ENCODE data around the gene KCNIP1.

KCNIP1 gene

DNA sequence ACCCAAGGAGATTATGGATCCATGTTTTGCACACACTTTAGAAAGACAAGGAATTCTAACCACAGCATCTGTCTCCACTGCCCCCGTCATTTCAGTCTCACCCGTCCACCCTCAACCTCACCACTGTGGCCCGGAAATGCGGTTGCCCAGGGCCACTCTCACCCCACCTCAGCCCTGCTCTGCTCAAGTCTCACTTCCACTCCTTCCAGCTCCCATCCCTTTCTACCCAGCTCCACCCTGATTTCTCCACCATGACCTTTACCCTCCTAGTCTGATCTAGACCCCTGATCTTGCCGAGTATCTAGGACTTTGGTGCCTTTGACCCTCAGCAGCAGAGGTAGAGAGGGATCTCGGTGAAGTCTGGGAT is 7.2 kb upstream of the KCNIP1 start:
- TF ChIP-seq, protein P1, sequence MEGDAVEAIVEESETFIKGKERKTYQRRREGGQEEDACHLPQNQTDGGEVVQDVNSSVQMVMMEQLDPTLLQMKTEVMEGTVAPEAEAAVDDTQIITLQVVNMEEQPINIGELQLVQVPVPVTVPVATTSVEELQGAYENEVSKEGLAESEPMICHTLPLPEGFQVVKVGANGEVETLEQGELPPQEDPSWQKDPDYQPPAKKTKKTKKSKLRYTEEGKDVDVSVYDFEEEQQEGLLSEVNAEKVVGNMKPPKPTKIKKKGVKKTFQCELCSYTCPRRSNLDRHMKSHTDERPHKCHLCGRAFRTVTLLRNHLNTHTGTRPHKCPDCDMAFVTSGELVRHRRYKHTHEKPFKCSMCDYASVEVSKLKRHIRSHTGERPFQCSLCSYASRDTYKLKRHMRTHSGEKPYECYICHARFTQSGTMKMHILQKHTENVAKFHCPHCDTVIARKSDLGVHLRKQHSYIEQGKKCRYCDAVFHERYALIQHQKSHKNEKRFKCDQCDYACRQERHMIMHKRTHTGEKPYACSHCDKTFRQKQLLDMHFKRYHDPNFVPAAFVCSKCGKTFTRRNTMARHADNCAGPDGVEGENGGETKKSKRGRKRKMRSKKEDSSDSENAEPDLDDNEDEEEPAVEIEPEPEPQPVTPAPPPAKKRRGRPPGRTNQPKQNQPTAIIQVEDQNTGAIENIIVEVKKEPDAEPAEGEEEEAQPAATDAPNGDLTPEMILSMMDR (conservative IDR thresholded peaks at IDR 0.05; ENCODE audit: low read length) = no peak
- no peak overlapping the region for H3K4me3 ChIP-seq (ENCODE audit: low read length)
- DNase-seq (ENCODE audit: low read depth) = no peak

DNA sequence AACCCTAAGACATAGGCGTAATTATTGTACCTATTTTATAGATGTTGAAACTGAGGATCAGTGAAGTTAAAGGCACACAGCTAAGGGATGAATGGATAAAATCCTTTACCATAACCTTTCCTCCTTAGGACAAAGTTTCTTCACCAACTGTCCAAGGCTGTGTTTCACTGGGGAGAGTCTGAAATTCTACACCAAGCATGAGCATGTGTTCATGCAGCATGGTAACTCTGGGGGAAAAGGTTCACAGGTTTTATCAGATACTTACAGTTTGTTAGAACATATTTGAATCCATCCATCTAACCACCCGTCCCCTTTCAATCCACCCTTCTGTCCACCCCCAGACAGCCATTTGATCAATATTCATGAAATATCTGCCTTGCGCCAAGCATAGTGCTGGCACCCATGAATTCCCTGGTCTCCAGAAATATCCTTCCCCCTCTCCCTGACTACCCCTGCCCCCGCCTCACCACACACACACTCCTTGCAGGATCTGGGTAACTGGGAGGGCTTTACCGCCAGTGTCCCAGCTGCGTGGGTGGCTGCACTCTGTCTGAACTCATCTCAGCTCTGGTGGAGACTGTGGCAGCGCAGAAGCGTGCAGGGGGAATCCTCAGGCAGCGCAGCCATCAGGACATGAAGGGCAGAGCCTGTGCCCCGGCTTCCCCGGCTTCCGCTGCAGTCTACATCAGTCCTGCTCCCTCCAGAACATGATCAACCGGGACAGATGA is 6.3 kb upstream of the KCNIP1 start:
- DNase-seq (ENCODE audit: low read depth) = no peak

DNA sequence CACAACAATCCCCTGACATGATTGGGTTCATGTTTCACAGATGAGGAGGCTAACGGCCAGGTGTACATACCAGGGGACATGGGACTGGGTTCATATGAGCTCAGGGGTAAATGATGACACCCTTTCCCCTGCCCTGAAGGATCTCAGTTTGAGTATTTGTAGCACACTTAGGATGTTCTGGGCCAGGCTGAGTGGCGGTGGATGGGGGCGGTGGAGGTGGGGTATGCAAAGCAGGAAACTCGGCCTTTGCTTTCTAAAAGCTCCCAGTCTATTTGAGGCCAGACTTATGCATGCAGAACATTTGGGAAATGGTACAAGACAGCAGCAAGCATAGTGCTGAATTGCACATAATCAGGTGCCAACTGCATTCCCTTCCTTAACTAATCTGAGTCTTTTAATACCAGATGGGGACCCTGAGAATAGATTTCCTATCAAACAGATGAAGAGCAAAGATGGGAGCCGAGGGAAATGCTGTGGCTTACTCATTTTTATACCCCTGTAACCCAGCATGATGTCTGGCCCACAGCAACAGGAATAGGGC is 4.9 kb upstream of the KCNIP1 start:
- no peak for DNase-seq (ENCODE audit: low read depth)
- TF ChIP-seq, protein P1 (conservative IDR thresholded peaks at IDR 0.05; ENCODE audit: low read length) = no peak
- no peak overlapping the region for H3K4me3 ChIP-seq (ENCODE audit: low read length)

More for the DNA sequence above, 6.3 kb upstream of the KCNIP1 start:
- TF ChIP-seq, protein P1 (conservative IDR thresholded peaks at IDR 0.05; ENCODE audit: low read length) = no peak
- H3K4me3 ChIP-seq (ENCODE audit: low read length) = no peak overlapping the region

DNA sequence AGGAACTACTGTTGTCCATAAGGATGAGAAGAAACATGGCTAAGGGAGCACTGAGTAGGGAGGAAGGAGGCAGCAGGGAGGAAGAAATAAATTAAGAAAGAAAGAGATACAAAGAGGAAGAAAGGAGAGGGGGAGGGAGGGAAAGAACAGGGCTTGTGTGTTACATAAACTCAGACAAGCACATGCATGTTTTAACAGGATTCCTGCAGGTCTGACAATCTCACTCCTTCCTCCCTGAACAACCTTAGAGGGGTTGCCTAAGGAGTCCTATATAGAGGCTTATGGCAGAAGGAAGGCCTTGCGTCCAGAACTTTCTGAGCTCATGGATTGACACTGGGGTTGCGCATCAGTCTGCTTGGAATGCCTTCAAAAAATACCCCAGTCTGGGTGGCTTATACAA is 4.2 kb upstream of the KCNIP1 start:
- H3K4me3 ChIP-seq (ENCODE audit: low read length) = no peak overlapping the region
- DNase-seq (ENCODE audit: low read depth) = no peak
- TF ChIP-seq, protein P1 (conservative IDR thresholded peaks at IDR 0.05; ENCODE audit: low read length) = no peak

DNA sequence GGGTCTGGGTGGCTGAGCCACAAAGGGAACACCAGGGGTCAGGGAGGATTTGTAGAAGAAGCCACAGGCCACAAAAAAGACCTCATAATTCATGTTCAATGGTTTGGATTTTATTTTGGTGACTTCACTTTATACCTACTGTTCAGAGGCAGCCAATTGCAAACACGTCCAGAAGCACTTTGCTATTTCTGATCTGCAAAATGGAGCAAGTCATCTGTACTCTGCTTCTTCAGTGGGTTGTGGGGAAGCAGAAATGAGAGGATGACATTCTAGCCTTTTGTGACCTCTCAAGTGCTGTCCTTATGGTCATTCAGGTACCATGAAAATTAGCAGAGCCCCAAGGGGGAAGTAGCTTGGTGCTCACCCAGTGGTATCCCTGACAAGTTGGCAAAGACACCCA is 2.5 kb upstream of the KCNIP1 start:
- DNase-seq (ENCODE audit: low read depth) = no peak
- TF ChIP-seq, protein P1 (conservative IDR thresholded peaks at IDR 0.05; ENCODE audit: low read length) = no peak
- H3K4me3 ChIP-seq (ENCODE audit: low read length) = no peak overlapping the region

DNA sequence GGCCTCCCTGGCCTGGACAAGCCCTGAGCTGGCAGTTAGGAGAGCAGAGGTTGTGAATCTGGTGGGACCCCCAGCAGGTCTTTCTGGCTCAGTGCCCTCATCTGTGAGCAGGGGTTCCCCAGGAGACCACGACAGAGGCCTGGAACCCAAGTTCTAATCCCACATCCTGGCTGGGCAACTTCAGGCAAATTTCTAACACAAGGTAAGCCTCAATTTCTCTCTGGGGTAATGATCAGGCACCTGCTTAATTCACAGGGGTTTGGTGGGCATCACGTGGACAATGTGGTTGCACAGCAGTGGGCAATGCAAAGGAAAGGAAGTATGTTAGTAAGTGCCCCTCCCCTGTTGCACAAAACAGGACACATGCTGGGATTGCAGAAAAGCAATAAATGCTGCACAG is 1.9 kb upstream of the KCNIP1 start:
- H3K4me3 ChIP-seq (ENCODE audit: low read length) = no peak overlapping the region
- TF ChIP-seq, protein P1 (conservative IDR thresholded peaks at IDR 0.05; ENCODE audit: low read length) = no peak
- DNase-seq (ENCODE audit: low read depth) = no peak

DNA sequence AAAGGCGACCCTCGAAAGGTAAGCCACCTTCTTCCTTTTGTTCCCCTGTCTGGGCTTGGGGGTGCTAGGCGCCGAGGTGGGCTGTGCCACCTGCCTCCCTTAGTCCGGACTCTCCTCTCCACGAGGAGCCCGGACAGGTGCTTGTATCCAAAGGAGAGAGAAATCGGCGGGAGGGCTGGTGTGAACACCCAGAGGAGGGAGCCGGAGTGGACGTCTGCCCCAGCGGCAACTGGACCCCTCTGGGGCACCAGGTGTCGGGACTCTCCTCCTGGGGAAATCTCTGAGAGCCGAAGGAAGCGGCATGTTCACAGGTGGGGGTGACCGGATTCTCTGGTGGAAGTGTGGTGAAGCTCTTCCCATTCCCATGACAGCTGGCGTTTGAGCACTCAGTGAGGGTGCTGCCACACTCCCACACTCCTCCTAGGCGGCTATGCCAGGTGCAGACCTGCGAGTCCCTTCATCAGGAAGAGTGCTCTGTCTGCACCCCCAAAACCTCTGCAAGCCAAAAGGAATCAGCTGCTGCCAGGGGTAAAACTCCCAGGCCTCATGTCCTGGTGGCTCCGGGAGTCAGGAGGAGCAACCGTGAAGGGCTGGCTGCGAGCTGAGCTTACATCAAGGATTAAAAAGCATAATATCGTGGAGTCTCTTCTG is 921 bp downstream of the KCNIP1 start:
- no peak overlapping the region for H3K4me3 ChIP-seq (ENCODE audit: low read length)
- TF ChIP-seq, protein P1 (conservative IDR thresholded peaks at IDR 0.05; ENCODE audit: low read length) = no peak
- DNase-seq (ENCODE audit: low read depth) = no peak
